OCI-LY3 (cell line): ENCODE results near the gene JAKMIP1.

Source experiments
- CTCF ChIP-seq: fragments of 200-600, 300-600 bp; sonication (generic); IDR thresholded peaks from 2 replicates; pipeline ENCODE4 v1.5.1; 2014; ENCODE audit warnings: antibody characterized with exemption, low read length, low read depth
- EZH2phosphoT487 ChIP-seq: fragments of 200-600 bp; shearing (Covaris generic); IDR thresholded peaks from 2 replicates; pipeline ENCODE4 v1.6.1; 2018; ENCODE audit warnings: antibody characterized with exemption, mixed run types, low read depth

DNA sequence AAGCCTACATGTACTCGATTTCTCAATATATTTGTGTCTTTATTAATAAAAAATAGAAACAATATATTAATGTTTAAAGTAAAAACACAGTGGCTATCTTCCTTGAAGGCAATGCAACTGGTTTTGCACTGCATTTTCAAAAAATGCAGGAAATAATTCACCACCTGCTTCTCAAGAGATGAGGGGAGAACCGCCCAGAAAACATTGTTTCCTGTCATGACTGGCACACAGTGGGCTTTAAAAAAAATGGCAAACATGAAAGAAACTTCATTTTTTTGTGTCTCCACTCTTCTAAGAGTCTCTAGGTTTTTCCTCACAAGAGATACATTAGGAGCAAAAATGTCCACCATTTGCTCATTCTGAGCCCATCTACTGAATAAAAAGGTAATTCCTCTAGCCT, 131.4 kb downstream of the JAKMIP1 start:
- TF ChIP-seq CTCF: no peak
- TF ChIP-seq EZH2phosphoT487: no peak
